HuH-7 (cell line): Measurements from ENCODE around the gene PTAR1.
"Not testable (repeated sequence)": the region's sequence is repeated elsewhere in the genome, so short reads cannot be mapped to it uniquely, and the experiment has no call there.

ENCODE experiments used
- DNase-seq: peaks from one replicate; pipeline ENCODE4 v3.0.0; 2011; ENCODE audit warnings: low spot score

The PTAR1 gene

GRCh38 chr9:69759421-69760277 lies at the start of gene PTAR1:
TSS of gene PTAR1 (minus strand) at chr9:69760011. CDS start at chr9:69759938, 73 bp downstream.
- peak; percentile 81 for DNase-seq

- peak; percentile 20 for DNase-seq
Measured at GRCh38 chr9:69809304-69809863, 49.6 kb upstream of the PTAR1 start.

- DNase-seq = no peak
Measured at GRCh38 chr9:69806627-69807026, 46.8 kb upstream of the PTAR1 start.

GRCh38 chr9:69805962-69806515 lies 46.2 kb upstream of the PTAR1 start:
- DNase-seq = no peak

- DNase-seq = peak; percentile 48
Measured at GRCh38 chr9:69801989-69802388, 42.2 kb upstream of the PTAR1 start.

- not testable (repeated sequence) for DNase-seq
Measured at GRCh38 chr9:69800027-69800426, 40.2 kb upstream of the PTAR1 start.

- not testable (repeated sequence) for DNase-seq
Measured at GRCh38 chr9:69799521-69799920, 39.7 kb upstream of the PTAR1 start.

GRCh38 chr9:69798744-69799143 lies 38.9 kb upstream of the PTAR1 start:
- no peak for DNase-seq

- DNase-seq = no peak
Measured at GRCh38 chr9:69797675-69798074, 37.9 kb upstream of the PTAR1 start.

GRCh38 chr9:69794356-69794755 lies 34.5 kb upstream of the PTAR1 start:
- DNase-seq = no peak

- DNase-seq = peak; percentile 10
Measured at GRCh38 chr9:69785757-69786156, 25.9 kb upstream of the PTAR1 start.

GRCh38 chr9:69773258-69773657 lies 13.4 kb upstream of the PTAR1 start:
- DNase-seq = no peak

GRCh38 chr9:69771775-69772418 lies 12.1 kb upstream of the PTAR1 start:
- no peak for DNase-seq

GRCh38 chr9:69768716-69769115 lies 8.9 kb upstream of the PTAR1 start:
- DNase-seq = no peak

GRCh38 chr9:69768101-69768500 lies 8.3 kb upstream of the PTAR1 start:
- DNase-seq = no peak

GRCh38 chr9:69763862-69764261 lies 4.1 kb upstream of the PTAR1 start:
- not testable (repeated sequence) for DNase-seq

- DNase-seq = no peak
Measured at GRCh38 chr9:69762527-69762926, 2.7 kb upstream of the PTAR1 start.

GRCh38 chr9:69760278-69760610 lies 433 bp upstream of the PTAR1 start:
- no peak for DNase-seq

- DNase-seq = no peak
Measured at GRCh38 chr9:69759021-69759420, 790 bp downstream of the PTAR1 start.

GRCh38 chr9:69757996-69758675 lies 1.7 kb downstream of the PTAR1 start:
- no peak for DNase-seq

GRCh38 chr9:69755205-69755604 lies 4.6 kb downstream of the PTAR1 start:
- no peak for DNase-seq

- DNase-seq = no peak
Measured at GRCh38 chr9:69753830-69754229, 6.0 kb downstream of the PTAR1 start.
